Spinal cord (tissue), 10 donors: ENCODE data around the gene STAC3. TPM values are rescaled to one million over a fixed set of nuclear protein-coding genes. Genes with fewer than 3 reads are reported as not detected.

Experiments
- DNase-seq, 6 donors: peaks; one replicate each; pipeline versions ENCODE4 v3.0.0 to v3.0.0-alpha.2; 2013 to 2015; ENCODE audit warnings: low spot score in 6 of 6, low read depth in 4 of 6
- H3K27ac ChIP-seq: one replicate; pipeline ENCODE4 v1.5.1; 2013; ENCODE audit warnings: low read depth, low read length, control low read depth
- H3K27me3 ChIP-seq: one replicate; pipeline ENCODE4 v1.6.1; 2013; ENCODE audit warnings: low read length; ENCODE audit not compliant: control insufficient read depth, insufficient read depth
- H3K36me3 ChIP-seq: one replicate; pipeline ENCODE4 v1.6.1; 2013; ENCODE audit warnings: low read length; ENCODE audit not compliant: control insufficient read depth, insufficient read depth
- H3K4me1 ChIP-seq: one replicate; pipeline ENCODE4 v1.6.1; 2013; ENCODE audit warnings: low read length; ENCODE audit not compliant: control insufficient read depth, insufficient read depth
- H3K4me3 ChIP-seq: one replicate; pipeline ENCODE4 v1.5.1; 2013; ENCODE audit warnings: low read depth, low read length, control low read depth
- H3K9me3 ChIP-seq: one replicate; pipeline ENCODE4 v1.6.1; 2013; ENCODE audit warnings: low read length; ENCODE audit not compliant: control insufficient read depth, insufficient read depth
- WGBS: methylation state at CpG from one replicate; pipeline ENCODE4 v1.1.5; 2013; ENCODE audit warnings: missing lambda C conversion rate; ENCODE audit not compliant: insufficient coverage; 5-methylcytosine and 5-hydroxymethylcytosine counted together
- polyA plus RNA-seq, 2 donors: library from polyadenylated mRNA; unstranded; fragments of 120-200 nt; gene quantifications; one replicate each; pipeline ENCODE4 v1.2.1, GENCODE V29; 2013; ENCODE audit not compliant: insufficient read length in 2 of 2
- total RNA-seq, 2 donors: library from RNA; depleted of rRNA in 1 of 2; stranded (reverse); fragments of 120-200 nt in 1 of 2; fragments of >200 nt in 1 of 2; gene quantifications; one replicate each; pipeline versions ENCODE4 v1.2.3 to v1.2.4, GENCODE V29; 2013 to 2014
- donor health status: healthy.

The STAC3 gene
- total and polyA plus RNA-seq, 4 donors: 1.7 to 10.9 (median 3.1) TPM

GRCh38 chr12:57211791-57212700 lies 38.9 kb downstream of the STAC3 start:
- peaks cover 50% of the 10 kb centered on the region for H3K4me1 ChIP-seq
- no peak overlapping the region for H3K27ac ChIP-seq
- H3K4me3 ChIP-seq: no peak overlapping the region
- no peaks in the 10 kb centered on the region for H3K9me3 ChIP-seq
- H3K36me3 ChIP-seq: peaks cover 65% of the 10 kb centered on the region
- peaks cover 31% of the 10 kb centered on the region for H3K27me3 ChIP-seq
- 89% methylated on average over 15 of the region's 27 CpGs for whole genome bisulfite sequencing
- DNase-seq: no peak

- H3K4me3 ChIP-seq: no peak overlapping the region
- peaks cover 43% of the 10 kb centered on the region for H3K4me1 ChIP-seq
- H3K27me3 ChIP-seq: peaks cover 24% of the 10 kb centered on the region
- 88% methylated on average over 14 of the region's 16 CpGs for WGBS
- no peak overlapping the region for H3K27ac ChIP-seq
- H3K36me3 ChIP-seq: peaks cover 72% of the 10 kb centered on the region
- DNase-seq: no peak
- H3K9me3 ChIP-seq: no peaks in the 10 kb centered on the region
Observed at GRCh38 chr12:57210926-57211692, 39.9 kb downstream of the STAC3 start.

DNA sequence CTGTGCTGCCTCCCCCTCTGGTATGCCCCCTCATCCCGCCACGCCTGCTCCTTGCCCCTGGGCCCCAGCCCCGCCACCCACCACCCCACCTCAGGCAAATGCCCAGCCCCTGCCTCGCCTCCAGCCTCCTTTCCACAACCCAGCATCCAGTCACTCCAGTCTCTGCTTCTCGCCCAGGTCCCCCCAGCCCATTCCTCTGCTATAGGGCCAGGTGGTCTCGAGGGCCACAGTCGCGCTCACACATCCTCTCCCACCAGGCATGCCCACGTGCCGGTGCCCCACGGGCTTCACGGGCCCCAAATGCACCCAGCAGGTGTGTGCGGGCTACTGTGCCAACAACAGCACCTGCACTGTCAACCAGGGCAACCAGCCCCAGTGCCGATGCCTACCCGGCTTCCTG lies 40.5 kb downstream of the STAC3 start:
- no peak for DNase-seq
- Histone ChIP-seq H3K27me3 (peaks cover 18% of the 10 kb centered on the region), H3K4me3 (no peak overlapping the region), H3K27ac (no peak overlapping the region), H3K9me3 (no peaks in the 10 kb centered on the region), H3K36me3 (peaks cover 79% of the 10 kb centered on the region), H3K4me1 (peaks cover 36% of the 10 kb centered on the region)
- WGBS: 93% methylated on average over 15 of the region's 15 CpGs

DNA sequence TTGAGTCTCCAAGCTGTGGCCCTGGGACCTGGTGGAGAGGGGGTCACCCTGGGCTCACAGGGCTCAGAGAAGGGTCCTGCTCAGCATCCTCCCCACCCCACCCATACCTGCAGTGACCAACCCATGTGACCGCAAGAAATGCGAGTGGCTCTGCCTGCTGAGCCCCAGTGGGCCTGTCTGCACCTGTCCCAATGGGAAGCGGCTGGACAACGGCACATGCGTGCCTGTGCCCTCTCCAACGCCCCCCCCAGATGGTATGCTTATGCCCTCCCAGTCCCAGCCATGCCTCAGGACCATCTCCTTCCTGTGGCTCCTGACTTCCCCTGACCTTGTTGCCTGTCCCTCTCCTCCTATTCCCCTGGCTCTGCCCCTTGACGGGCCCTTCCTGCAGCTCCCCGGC lies 41.1 kb downstream of the STAC3 start:
- Histone ChIP-seq H3K36me3 (peaks cover 84% of the 10 kb centered on the region), H3K9me3 (no peaks in the 10 kb centered on the region), H3K27ac (no peak overlapping the region)

DNA sequence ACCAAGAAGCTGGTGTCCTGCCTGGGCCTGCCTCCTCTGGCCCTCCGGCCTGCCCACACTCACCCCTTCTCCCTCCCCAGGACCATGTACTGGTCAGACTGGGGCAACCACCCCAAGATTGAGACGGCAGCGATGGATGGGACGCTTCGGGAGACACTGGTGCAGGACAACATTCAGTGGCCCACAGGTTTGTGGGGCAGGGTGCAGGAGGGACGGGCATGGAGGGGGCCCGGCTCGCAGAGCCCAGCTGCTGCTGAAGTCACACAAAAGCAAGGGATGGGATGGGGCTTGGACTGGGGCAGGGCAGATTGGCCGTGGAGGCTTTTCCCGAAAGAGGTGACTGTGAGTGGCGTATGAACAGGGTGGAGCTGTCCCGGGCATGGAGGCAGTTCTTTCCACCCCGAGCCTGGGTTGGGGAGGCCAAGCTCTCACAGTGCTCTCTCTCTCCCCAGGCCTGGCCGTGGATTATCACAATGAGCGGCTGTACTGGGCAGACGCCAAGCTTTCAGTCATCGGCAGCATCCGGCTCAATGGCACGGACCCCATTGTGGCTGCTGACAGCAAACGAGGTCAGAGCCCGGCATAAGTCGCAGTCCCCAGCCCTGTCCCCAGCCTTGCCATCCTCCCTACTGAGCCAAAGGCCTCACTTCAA lies 42.2 kb downstream of the STAC3 start:
- Histone ChIP-seq H3K9me3 (no peaks in the 10 kb centered on the region), H3K4me3 (no peak overlapping the region), H3K36me3 (peaks cover 93% of the 10 kb centered on the region), H3K4me1 (peaks cover 19% of the 10 kb centered on the region), H3K27me3 (peaks cover under 1% of the 10 kb centered on the region), H3K27ac (no peak overlapping the region)
- WGBS: 69% methylated on average over 21 of the region's 22 CpGs
- DNase-seq: peak in 1 of 6 donors; percentile 47

More for the DNA sequence above, 41.1 kb downstream of the STAC3 start:
- WGBS: 92% methylated on average over 8 of the region's 8 CpGs
- Histone ChIP-seq H3K4me3 (no peak overlapping the region), H3K4me1 (peaks cover 31% of the 10 kb centered on the region), H3K27me3 (peaks cover 12% of the 10 kb centered on the region)
- DNase-seq: no peak

GRCh38 chr12:57207731-57208630 lies 43.0 kb downstream of the STAC3 start:
- WGBS: 77% methylated on average over 28 of the region's 29 CpGs
- no peak overlapping the region for H3K27ac ChIP-seq
- no peaks in the 10 kb centered on the region for H3K9me3 ChIP-seq
- H3K4me3 ChIP-seq: no peak overlapping the region
- H3K36me3 ChIP-seq: peaks cover 97% of the 10 kb centered on the region
- DNase-seq: peak in 1 of 6 donors; percentile 71
- H3K27me3 ChIP-seq: no peaks in the 10 kb centered on the region
- peaks cover 13% of the 10 kb centered on the region for H3K4me1 ChIP-seq

GRCh38 chr12:57205931-57206330 lies 45.1 kb downstream of the STAC3 start:
- no peak for DNase-seq
- Histone ChIP-seq H3K4me3 (no peak overlapping the region), H3K27me3 (no peaks in the 10 kb centered on the region), H3K9me3 (no peaks in the 10 kb centered on the region), H3K4me1 (peaks cover 6% of the 10 kb centered on the region), H3K27ac (no peak overlapping the region), H3K36me3 (peaks cover 97% of the 10 kb centered on the region)
- 100% methylated on average over 6 of the region's 7 CpGs for WGBS

DNA sequence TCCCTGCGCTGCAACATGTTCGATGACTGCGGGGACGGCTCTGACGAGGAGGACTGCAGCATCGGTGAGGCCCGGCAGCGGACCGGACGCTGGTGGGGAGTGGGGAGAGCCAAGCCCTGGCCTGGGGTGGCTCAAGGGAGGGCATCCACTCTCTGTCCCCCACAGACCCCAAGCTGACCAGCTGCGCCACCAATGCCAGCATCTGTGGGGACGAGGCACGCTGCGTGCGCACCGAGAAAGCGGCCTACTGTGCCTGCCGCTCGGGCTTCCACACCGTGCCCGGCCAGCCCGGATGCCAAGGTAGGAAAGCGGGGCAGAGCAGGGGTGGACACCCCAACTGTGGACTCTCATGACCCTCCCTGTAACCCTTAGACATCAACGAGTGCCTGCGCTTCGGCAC lies 45.8 kb downstream of the STAC3 start:
- peaks cover 6% of the 10 kb centered on the region for H3K4me1 ChIP-seq
- peaks cover 97% of the 10 kb centered on the region for H3K36me3 ChIP-seq

DNA sequence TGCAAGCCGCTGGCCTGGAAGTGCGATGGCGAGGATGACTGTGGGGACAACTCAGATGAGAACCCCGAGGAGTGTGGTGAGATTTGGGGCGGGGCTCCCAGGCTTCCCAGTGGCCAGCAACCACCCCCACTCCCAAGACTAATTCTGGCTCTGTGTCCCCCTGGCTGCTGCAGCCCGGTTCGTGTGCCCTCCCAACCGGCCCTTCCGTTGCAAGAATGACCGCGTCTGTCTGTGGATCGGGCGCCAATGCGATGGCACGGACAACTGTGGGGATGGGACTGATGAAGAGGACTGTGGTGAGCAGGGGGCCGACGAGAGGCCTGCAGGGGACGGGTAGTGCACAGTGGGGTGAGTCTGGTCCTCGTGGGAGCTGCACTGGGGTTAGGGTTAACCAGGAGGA lies 46.5 kb downstream of the STAC3 start:
- H3K36me3 ChIP-seq: peaks cover 97% of the 10 kb centered on the region
- peaks cover 6% of the 10 kb centered on the region for H3K4me1 ChIP-seq
- no peak overlapping the region for H3K4me3 ChIP-seq
- no peak overlapping the region for H3K27ac ChIP-seq
- 92% methylated on average over 13 of the region's 19 CpGs for WGBS
- H3K9me3 ChIP-seq: no peaks in the 10 kb centered on the region
- no peak for DNase-seq
- H3K27me3 ChIP-seq: no peaks in the 10 kb centered on the region

More for the DNA sequence above, 45.8 kb downstream of the STAC3 start:
- no peak overlapping the region for H3K27ac ChIP-seq
- 96% methylated on average over 16 of the region's 26 CpGs for WGBS
- no peak for DNase-seq
- H3K4me3 ChIP-seq: no peak overlapping the region
- H3K9me3 ChIP-seq: no peaks in the 10 kb centered on the region
- no peaks in the 10 kb centered on the region for H3K27me3 ChIP-seq
